Smooth muscle cell (in vitro differentiated cells): ENCODE data around the gene AJAP1. TPM values are rescaled to one million over a fixed set of nuclear protein-coding genes. Genes with fewer than 3 reads are reported as not detected.
"Not testable (repeated sequence)": the region's sequence is repeated elsewhere in the genome, so short reads cannot be mapped to it uniquely, and the experiment has no call there.

Experiments used
- DNase-seq: peaks from one replicate; lab custom pipeline; 2025; ENCODE audit not compliant: unreplicated experiment; lab: John Stamatoyannopoulos, UW
- H2AFZ ChIP-seq: fragments of 200-600 bp; sonication (generic); 2 replicates; pipeline ENCODE4 v1.6.0; 2016; ENCODE audit warnings: antibody characterized with exemption, low read depth, mild to moderate bottlenecking
- H3F3A ChIP-seq: fragments of 200-600 bp; sonication (generic); 2 replicates; pipeline ENCODE4 v1.6.0; 2017; ENCODE audit warnings: antibody characterized with exemption, low read depth
- H3K27ac ChIP-seq: fragments of 200-600 bp; sonication (generic); 2 replicates; pipeline ENCODE4 v1.5.1; 2016; ENCODE audit warnings: low read depth, mild to moderate bottlenecking
- H3K27me3 ChIP-seq: fragments of 200-600 bp; sonication (generic); 2 replicates; pipeline ENCODE4 v1.6.1; 2016; ENCODE audit warnings: low read depth, mild to moderate bottlenecking
- H3K36me3 ChIP-seq: fragments of 200-600 bp; sonication (generic); 2 replicates; pipeline ENCODE4 v1.5.1; 2016; ENCODE audit warnings: low read depth
- H3K4me1 ChIP-seq: fragments of 200-600 bp; sonication (generic); 2 replicates; pipeline ENCODE4 v1.5.1; 2016; ENCODE audit warnings: low read depth
- H3K4me2 ChIP-seq: fragments of 200-600 bp; sonication (generic); 2 replicates; pipeline ENCODE4 v1.6.0; 2016; ENCODE audit warnings: mild to moderate bottlenecking
- H3K4me3 ChIP-seq: fragments of 200-600 bp; sonication (generic); 2 replicates; pipeline ENCODE4 v1.5.1; 2016; ENCODE audit warnings: mild to moderate bottlenecking
- H3K79me2 ChIP-seq: fragments of 200-600 bp; sonication (generic); 2 replicates; pipeline ENCODE4 v1.6.0; 2016; ENCODE audit warnings: low read depth, mild to moderate bottlenecking
- H3K9ac ChIP-seq: fragments of 200-600 bp; sonication (generic); 2 replicates; pipeline ENCODE4 v1.6.0; 2016; ENCODE audit warnings: low read depth
- H3K9me3 ChIP-seq: fragments of 200-600 bp; sonication (generic); replicated peaks from 2 replicates; pipeline ENCODE4 v1.5.1; 2016; ENCODE audit warnings: low read depth
- H4K20me1 ChIP-seq: fragments of 200-600 bp; sonication (generic); 2 replicates; pipeline ENCODE4 v1.6.0; 2016; ENCODE audit warnings: low read depth
- WGBS: methylation state at CpG from one replicate; pipeline ENCODE4 v1.1.7; 2016; ENCODE audit warnings: low lambda C conversion rate; 5-methylcytosine and 5-hydroxymethylcytosine counted together
- polyA plus RNA-seq: library from polyadenylated mRNA; unstranded; fragments of >200 nt; fragmentation: Nextera tagmentation; extraction: Ambion mirVana; gene quantifications from 2 replicates; pipeline ENCODE4 v1.2.1, GENCODE V29; 2016
- total RNA-seq: library from RNA; depleted of rRNA; stranded (reverse); fragments of >200 nt; gene quantifications from 2 replicates; pipeline ENCODE4 v1.2.3, GENCODE V29; 2014
- TF ChIP-seq, protein P1 (sequence below): fragments of 200-600 bp; sonication (generic); IDR thresholded peaks from 2 replicates; pipeline ENCODE4 v1.5.1; 2017; ENCODE audit warnings: borderline replicate concordance, mild to moderate bottlenecking, antibody characterized with exemption; ENCODE audit not compliant: insufficient read depth, poor library complexity, severe bottlenecking

Gene AJAP1
- total and polyA plus RNA-seq, 2 experiments from 2014 or later = 0.10 to 0.58 TPM

DNA sequence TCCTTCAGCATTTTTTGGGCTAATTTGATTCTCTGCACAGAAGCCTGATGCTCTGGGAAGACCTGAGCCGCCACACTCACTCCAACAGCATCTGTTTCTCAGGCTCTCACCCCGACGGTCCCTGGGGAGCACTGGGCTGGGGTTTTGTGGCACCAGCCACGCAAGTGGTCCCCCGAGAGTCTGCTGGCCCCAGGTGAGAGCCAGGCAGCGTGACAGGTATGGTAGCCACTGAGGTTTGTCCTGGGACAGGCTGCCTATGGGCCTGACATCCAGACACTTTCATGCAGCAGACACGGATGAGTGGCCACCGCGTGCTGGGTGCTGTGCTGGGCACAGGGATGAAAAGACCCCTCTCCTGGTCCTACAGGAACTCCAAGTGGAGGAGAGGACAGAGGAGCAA lies 11.0 kb downstream of the AJAP1 start:
- Histone ChIP-seq H3K4me2 (no peak overlapping the region), H3K4me3 (no peak overlapping the region), H3K79me2 (no peaks in the 10 kb centered on the region), H2AFZ (no peak overlapping the region), H3K9me3 (no peaks in the 10 kb centered on the region), H4K20me1 (no peaks in the 10 kb centered on the region), H3K4me1 (no peaks in the 10 kb centered on the region), H3F3A (no peaks in the 10 kb centered on the region), H3K36me3 (no peaks in the 10 kb centered on the region), H3K9ac (no peak overlapping the region), H3K27ac (no peak overlapping the region), H3K27me3 (no peaks in the 10 kb centered on the region)
- 95% methylated on average over 9 of the region's 9 CpGs for WGBS
- DNase-seq = no peak
- TF ChIP-seq, protein P1, sequence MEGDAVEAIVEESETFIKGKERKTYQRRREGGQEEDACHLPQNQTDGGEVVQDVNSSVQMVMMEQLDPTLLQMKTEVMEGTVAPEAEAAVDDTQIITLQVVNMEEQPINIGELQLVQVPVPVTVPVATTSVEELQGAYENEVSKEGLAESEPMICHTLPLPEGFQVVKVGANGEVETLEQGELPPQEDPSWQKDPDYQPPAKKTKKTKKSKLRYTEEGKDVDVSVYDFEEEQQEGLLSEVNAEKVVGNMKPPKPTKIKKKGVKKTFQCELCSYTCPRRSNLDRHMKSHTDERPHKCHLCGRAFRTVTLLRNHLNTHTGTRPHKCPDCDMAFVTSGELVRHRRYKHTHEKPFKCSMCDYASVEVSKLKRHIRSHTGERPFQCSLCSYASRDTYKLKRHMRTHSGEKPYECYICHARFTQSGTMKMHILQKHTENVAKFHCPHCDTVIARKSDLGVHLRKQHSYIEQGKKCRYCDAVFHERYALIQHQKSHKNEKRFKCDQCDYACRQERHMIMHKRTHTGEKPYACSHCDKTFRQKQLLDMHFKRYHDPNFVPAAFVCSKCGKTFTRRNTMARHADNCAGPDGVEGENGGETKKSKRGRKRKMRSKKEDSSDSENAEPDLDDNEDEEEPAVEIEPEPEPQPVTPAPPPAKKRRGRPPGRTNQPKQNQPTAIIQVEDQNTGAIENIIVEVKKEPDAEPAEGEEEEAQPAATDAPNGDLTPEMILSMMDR = no peak

DNA sequence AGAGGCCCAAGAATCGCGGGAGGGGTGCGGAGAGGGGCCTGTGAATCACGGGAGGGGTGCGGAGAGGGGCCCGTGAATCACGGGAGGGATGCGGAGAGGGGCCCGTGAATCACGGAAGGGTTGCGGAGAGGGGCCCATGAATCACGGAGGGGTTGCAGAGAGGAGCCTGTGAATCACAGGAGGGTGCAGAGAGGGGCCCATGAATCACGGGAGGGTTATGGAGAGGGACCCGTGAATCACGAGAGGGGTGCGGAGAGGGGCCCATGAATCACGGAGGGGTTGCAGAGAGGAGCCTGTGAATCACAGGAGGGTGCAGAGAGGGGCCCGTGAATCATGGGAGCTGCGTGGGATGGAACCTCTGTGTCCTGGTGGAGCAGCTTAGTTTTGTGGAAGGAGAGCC lies 12.3 kb downstream of the AJAP1 start:
- H3K27ac ChIP-seq, H3K4me1 ChIP-seq, DNase-seq, H3K36me3 ChIP-seq, H3K79me2 ChIP-seq, H3K4me3 ChIP-seq, H4K20me1 ChIP-seq, H2AFZ ChIP-seq, H3K4me2 ChIP-seq, H3F3A ChIP-seq, H3K9ac ChIP-seq, H3K27me3 ChIP-seq, H3K9me3 ChIP-seq: not testable (repeated sequence)
- WGBS = 97% methylated on average over 6 of the region's 19 CpGs

- TF ChIP-seq, protein P1 = no peak
- H3K4me1 ChIP-seq = no peaks in the 10 kb centered on the region
- H4K20me1 ChIP-seq = no peaks in the 10 kb centered on the region
- no peak overlapping the region for H3K4me2 ChIP-seq
- H3K36me3 ChIP-seq = no peaks in the 10 kb centered on the region
- no peaks in the 10 kb centered on the region for H3F3A ChIP-seq
- 73% methylated on average over 13 of the region's 13 CpGs for WGBS
- H3K9ac ChIP-seq = no peak overlapping the region
- H3K9me3 ChIP-seq = no peaks in the 10 kb centered on the region
- no peak overlapping the region for H3K27ac ChIP-seq
- no peak overlapping the region for H3K4me3 ChIP-seq
- H3K27me3 ChIP-seq = no peaks in the 10 kb centered on the region
- H3K79me2 ChIP-seq = no peaks in the 10 kb centered on the region
- DNase-seq = no peak
- no peak overlapping the region for H2AFZ ChIP-seq
These were observed 14.6 kb downstream of the AJAP1 start for GRCh38 chr1:4668743-4669700.

DNA sequence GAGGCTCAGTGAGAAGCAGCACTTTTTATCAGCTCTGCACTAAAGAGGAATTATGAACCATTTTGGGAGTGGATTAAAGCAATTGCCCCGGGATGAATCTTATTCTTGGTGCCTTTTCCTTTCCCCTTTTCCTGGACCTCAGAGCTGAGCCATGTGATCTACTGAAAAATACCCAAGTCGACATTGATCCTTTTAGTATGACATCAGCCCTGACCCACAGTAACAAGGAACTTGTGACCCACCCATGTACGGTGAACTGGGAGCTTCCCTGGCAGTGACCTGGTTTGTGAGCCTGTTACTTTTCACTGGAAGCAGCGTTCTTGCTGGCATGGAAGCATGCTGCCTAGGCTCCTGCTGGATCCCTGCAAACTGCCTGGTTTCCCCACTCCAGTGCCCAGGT lies 15.9 kb downstream of the AJAP1 start:
- H3K9me3 ChIP-seq = no peaks in the 10 kb centered on the region
- WGBS = 94% methylated on average over 4 of the region's 4 CpGs
- H3F3A ChIP-seq = no peaks in the 10 kb centered on the region
- no peak overlapping the region for H3K27ac ChIP-seq
- no peak overlapping the region for H2AFZ ChIP-seq
- H4K20me1 ChIP-seq = no peaks in the 10 kb centered on the region
- no peak overlapping the region for H3K9ac ChIP-seq
- no peaks in the 10 kb centered on the region for H3K27me3 ChIP-seq
- no peaks in the 10 kb centered on the region for H3K79me2 ChIP-seq
- no peak overlapping the region for H3K4me3 ChIP-seq
- H3K4me2 ChIP-seq = no peak overlapping the region
- H3K36me3 ChIP-seq = no peaks in the 10 kb centered on the region
- no peaks in the 10 kb centered on the region for H3K4me1 ChIP-seq
- TF ChIP-seq, protein P1 = no peak
- no peak for DNase-seq
